AG04450 (cell line): ENCODE measurements around the gene CMTM5. TPM values are rescaled to one million over a fixed set of nuclear protein-coding genes. Genes with fewer than 3 reads are reported as not detected.

Experiments used
- CTCF ChIA-PET: fragments of 300-600, 350-600 bp; formaldehyde crosslinking; extraction: SDS; loops from one replicate; lab custom pipeline; 2022; ENCODE audit warnings: antibody characterized with exemption, inconsistent platforms; lab: Charles Lee
- POLR2A ChIA-PET: fragments of 350-600 bp; formaldehyde crosslinking; extraction: SDS; loops from one replicate; lab custom pipeline; 2021; ENCODE audit warnings: antibody characterized with exemption, inconsistent platforms; lab: Yijun Ruan, JAX
- DNase-seq: peaks from one replicate; pipeline ENCODE4 v3.0.0-alpha.2; 2011; ENCODE audit warnings: low read depth, low spot score
- H3K27ac ChIP-seq: one replicate; pipeline ENCODE4 v1.5.1; 2012; ENCODE audit warnings: low read depth, low read length, control low read depth
- H3K27me3 ChIP-seq: one replicate; pipeline ENCODE4 v1.6.0; 2012; ENCODE audit warnings: low read length; ENCODE audit not compliant: control insufficient read depth, insufficient read depth
- H3K4me3 ChIP-seq: 2 replicates; pipeline ENCODE4 v1.5.1; 2011; ENCODE audit warnings: mild to moderate bottlenecking, low read depth, low read length, control low read depth
- H3K9me3 ChIP-seq: 2 replicates; pipeline ENCODE4 v1.5.1; 2012; ENCODE audit warnings: low read length; ENCODE audit not compliant: control insufficient read depth, insufficient read depth
- polyA plus RNA-seq: library from polyadenylated mRNA; depleted of rRNA; stranded (reverse); fragments of >200 nt; gene quantifications from 2 replicates; pipeline ENCODE4 v1.2.3, GENCODE V29; 2011
- TF ChIP-seq, protein P1 (sequence below): IDR thresholded peaks from 2 replicates; pipeline ENCODE4 v1.5.1; 2011; ENCODE audit warnings: low read depth, low read length, control low read depth, inconsistent platforms

The CMTM5 gene
- polyA plus RNA-seq, 1 experiment, result 0.37 TPM

DNA sequence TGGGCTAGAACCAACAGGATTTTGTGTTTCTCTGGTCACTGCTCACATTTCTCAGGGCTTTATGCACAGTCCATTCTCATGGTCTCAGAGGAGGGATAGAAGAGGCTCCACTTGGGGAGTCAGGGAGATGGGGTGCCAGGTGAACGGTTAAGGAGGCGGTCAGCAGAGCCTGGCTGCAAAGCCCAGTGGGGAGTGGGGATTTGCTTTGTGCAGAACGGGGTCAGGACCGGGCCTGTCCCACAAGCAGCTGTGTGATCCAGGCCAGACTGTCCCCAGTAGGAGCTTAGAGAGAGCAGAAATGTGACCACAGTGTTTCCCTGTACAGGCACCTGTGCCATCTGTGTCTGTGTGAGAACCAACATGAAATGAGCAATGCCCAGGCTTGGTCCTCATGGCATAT, 4.1 kb downstream of the CMTM5 start:
- ChIA-PET CTCF (interaction anchor here (0.6 to 4.8 kb wide), 16 partner anchors 8 to 250 kb away, joined by 3 to 138 read pairs (median 6); partner anchors contain the start of genes PABPN1 and SLC22A17), POLR2A (interaction anchor here (0.6 to 2.1 kb wide), 3 partner anchors 28 to 268 kb away, joined by 3 to 9 read pairs (median 5); partner anchors contain the start of gene SLC22A17)
- no peak for DNase-seq
- H3K27ac ChIP-seq, result no peak overlapping the region
- TF ChIP-seq, protein P1, sequence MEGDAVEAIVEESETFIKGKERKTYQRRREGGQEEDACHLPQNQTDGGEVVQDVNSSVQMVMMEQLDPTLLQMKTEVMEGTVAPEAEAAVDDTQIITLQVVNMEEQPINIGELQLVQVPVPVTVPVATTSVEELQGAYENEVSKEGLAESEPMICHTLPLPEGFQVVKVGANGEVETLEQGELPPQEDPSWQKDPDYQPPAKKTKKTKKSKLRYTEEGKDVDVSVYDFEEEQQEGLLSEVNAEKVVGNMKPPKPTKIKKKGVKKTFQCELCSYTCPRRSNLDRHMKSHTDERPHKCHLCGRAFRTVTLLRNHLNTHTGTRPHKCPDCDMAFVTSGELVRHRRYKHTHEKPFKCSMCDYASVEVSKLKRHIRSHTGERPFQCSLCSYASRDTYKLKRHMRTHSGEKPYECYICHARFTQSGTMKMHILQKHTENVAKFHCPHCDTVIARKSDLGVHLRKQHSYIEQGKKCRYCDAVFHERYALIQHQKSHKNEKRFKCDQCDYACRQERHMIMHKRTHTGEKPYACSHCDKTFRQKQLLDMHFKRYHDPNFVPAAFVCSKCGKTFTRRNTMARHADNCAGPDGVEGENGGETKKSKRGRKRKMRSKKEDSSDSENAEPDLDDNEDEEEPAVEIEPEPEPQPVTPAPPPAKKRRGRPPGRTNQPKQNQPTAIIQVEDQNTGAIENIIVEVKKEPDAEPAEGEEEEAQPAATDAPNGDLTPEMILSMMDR, result no peak
- no peaks in the 10 kb centered on the region for H3K9me3 ChIP-seq
- no peak overlapping the region for H3K4me3 ChIP-seq
- H3K27me3 ChIP-seq, result peaks cover 51% of the 10 kb centered on the region

DNA sequence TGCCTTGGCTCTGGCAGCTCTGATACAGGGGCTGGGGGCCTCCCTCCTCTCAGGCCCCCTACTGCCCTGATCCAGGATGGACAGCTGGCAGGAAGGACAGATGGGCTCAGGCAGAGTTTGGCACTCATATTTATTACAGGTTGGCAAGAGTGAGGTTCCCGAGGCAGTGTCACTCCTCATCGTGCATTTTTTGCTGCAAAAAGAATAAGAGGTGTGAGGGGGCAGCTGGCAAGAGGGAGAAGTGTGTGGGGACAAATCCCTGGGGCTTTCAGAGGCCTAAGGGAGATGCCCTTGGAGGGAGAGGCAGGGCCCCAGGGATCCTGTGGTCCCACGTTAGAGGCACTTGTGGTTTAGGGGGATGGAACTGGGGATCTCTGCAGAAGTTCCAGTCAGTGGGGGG, 5.0 kb downstream of the CMTM5 start:
- DNase-seq, result no peak
- Histone ChIP-seq H3K27ac (no peak overlapping the region), H3K4me3 (no peak overlapping the region), H3K9me3 (no peaks in the 10 kb centered on the region), H3K27me3 (peaks cover 50% of the 10 kb centered on the region)
- ChIA-PET POLR2A (no interaction called here), CTCF (interaction anchor here (0.6 to 4.8 kb wide), 2 partner anchors 56 to 323 kb away, joined by 3 to 138 read pairs; partner anchors contain the start of gene PABPN1)
- TF ChIP-seq, protein P1, result no peak

DNA sequence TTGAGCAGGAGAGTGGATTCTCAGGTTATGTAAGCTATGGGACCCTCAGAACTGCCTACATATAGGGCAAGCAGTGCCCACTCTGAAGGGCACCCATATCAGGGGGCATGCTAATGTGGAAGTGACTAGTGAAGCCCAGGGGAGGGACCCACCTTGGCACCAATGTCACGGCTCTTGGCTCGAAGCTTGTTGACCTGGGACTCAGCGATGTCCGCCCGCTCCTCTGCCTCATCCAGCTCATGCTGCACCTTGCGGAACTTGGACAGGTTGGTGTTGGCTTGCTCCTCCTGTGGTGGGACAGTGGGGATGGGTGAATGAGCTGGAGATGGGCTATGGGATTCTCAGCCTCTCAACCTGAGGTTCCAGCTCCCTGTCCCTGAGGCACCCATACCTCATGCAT, 5.4 kb downstream of the CMTM5 start:
- ChIA-PET POLR2A (no interaction called here), CTCF (interaction anchor here (0.6 kb wide), 1 partner anchor 324 kb away, joined by 3 read pairs; no protein-coding TSS in a partner anchor)
- TF ChIP-seq, protein P1, result no peak
- H3K4me3 ChIP-seq, result no peak overlapping the region
- no peaks in the 10 kb centered on the region for H3K9me3 ChIP-seq
- H3K27ac ChIP-seq, result no peak overlapping the region
- DNase-seq, result no peak
- H3K27me3 ChIP-seq, result peaks cover 47% of the 10 kb centered on the region

DNA sequence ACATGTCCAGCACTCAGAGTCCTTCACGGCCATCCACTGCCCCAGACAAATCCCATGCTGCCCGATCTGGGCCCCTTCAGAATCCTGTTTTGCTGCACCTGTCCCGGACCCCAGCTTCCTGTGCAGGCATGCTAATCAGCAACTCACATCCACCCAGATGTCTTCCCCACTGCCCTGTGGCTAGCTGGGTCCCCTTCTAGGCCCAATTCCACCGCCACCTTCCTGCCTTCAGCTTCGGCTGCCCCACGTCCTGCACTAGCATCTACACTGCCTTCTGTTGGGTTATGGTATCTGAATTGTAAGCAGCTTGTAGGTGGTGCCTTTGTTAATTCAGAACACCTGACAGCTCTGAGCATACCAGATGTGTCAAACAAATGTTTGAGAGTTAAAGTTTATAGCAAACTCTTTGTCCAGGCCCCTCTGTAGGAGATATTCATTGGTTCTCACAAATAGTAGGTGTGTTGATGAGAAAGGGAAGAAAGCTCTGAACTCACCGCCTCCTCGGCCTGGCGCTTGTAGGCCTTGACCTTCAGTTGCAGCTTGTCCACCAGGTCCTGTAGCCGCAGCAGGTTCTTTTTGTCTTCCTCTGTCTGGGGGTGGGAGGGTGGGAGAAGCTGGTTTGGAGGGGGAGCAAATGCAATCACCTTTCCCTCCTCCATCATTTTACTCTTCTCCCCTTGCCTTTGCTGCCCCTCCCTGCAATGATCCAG, 6.0 kb downstream of the CMTM5 start:
- no peak for DNase-seq
- Histone ChIP-seq H3K9me3 (no peaks in the 10 kb centered on the region), H3K4me3 (no peak overlapping the region), H3K27me3 (peaks cover 41% of the 10 kb centered on the region), H3K27ac (no peak overlapping the region)
- ChIA-PET POLR2A (no interaction called here), CTCF (interaction anchor here (0.6 to 1.3 kb wide), 2 partner anchors 82 to 324 kb away, joined by 3 to 4 read pairs; no protein-coding TSS in a partner anchor)
- TF ChIP-seq, protein P1, result no peak

DNA sequence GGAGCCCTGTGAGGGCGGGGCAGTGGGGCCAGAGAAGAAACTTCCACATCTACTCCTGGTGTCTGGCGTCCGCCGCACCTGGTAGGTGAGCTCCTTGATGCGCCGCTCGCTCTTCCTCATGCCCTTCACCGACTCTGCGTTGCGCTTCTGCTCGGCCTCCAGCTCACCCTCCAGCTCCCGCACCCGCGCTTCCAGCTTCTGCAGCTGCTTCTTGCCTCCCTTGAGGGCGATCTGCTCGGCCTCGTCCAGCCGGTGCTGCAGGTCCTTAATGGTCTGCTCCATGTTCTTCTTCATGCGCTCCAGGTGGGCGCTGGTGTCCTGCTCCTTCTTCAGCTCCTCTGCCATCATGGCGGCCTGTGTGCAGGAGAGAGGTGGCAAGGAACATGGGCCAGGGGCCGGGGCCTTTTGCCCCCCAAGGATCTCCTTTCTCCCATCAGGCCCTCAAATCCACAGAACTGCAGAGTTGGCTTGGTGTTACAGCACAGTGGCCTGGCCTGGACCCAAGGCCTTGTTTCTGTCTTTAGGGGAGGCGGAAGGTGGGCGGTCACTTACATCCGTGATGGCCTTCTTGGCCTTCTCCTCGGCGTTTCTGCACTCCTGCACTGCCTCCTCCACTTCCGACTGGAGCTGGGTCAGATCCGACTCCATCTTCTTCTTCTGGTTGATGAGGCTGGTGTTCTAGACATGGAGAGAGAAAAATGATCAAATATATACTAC, 7.7 kb downstream of the CMTM5 start:
- ChIA-PET POLR2A (no interaction called here), CTCF (no interaction called here)
- peaks cover 36% of the 10 kb centered on the region for H3K27me3 ChIP-seq
- no peaks in the 10 kb centered on the region for H3K9me3 ChIP-seq
- H3K27ac ChIP-seq, result no peak overlapping the region
- H3K4me3 ChIP-seq, result no peak overlapping the region
- TF ChIP-seq, protein P1, result no peak
- no peak for DNase-seq
